Upper lobe of left lung (tissue), 6 donors: ENCODE data around the gene KIAA1755. TPM values are rescaled to one million over a fixed set of nuclear protein-coding genes. Genes with fewer than 3 reads are reported as not detected.
A peak's percentile ranks its signal among the peaks of the same experiment; 100 is the strongest.

Experiments used
- ATAC-seq, 2 donors: fragments of 200-7000 bp; cut with Tn5 transposase; one replicate each; pipeline ENCODE4 v1.9.1; 2022; ENCODE audit warnings: mild to moderate bottlenecking in 2 of 2, moderate library complexity in 2 of 2; ENCODE audit not compliant: low FRiP score in 2 of 2
- DNase-seq, 2 donors: peaks; one replicate each; pipeline ENCODE4 v3.0.0-alpha.2; 2019 to 2020
- H3K27ac ChIP-seq, 4 donors: fragments of 200-600 bp; sonication (generic); one replicate each; pipeline ENCODE4 v1.5.1; 2016 to 2019
- H3K27me3 ChIP-seq, 4 donors: fragments of 200-600 bp; sonication (generic); one replicate each; pipeline ENCODE4 v1.5.1; 2017 to 2019
- H3K36me3 ChIP-seq, 4 donors: fragments of 200-600 bp; sonication (generic); one replicate each; pipeline ENCODE4 v1.5.1; 2016 to 2019
- H3K4me1 ChIP-seq, 4 donors: fragments of 200-600 bp; sonication (generic); one replicate each; pipeline ENCODE4 v1.5.1; 2018 to 2019
- H3K4me3 ChIP-seq, 4 donors: fragments of 200-600 bp; sonication (generic); one replicate each; pipeline ENCODE4 v1.5.1; 2017 to 2019; ENCODE audit warnings: mild to moderate bottlenecking in 2 of 4, moderate library complexity in 1 of 4
- H3K9me3 ChIP-seq, 4 donors: fragments of 200-600 bp; sonication (generic); one replicate each; pipeline ENCODE4 v1.5.1; 2018 to 2019
- EP300 ChIP-seq, 4 donors: sonication (generic); formaldehyde crosslinking; IDR thresholded peaks; one replicate each; pipeline ENCODE4 v1.5.1; 2017; ENCODE audit warnings: antibody characterized with exemption in 4 of 4, control low read depth in 2 of 4
- POLR2A ChIP-seq, 4 donors: fragments of 450-650 bp; IDR thresholded peaks; one replicate each; pipeline ENCODE4 v1.5.1; 2016 to 2017; ENCODE audit warnings: antibody characterized with exemption in 4 of 4, mild to moderate bottlenecking in 2 of 4
- POLR2AphosphoS5 ChIP-seq, 2 donors: sonication (generic); formaldehyde crosslinking; IDR thresholded peaks; one replicate each; pipeline ENCODE4 v1.5.1; 2017; ENCODE audit warnings: antibody characterized with exemption in 2 of 2
- WGBS, 2 donors: methylation state at CpG; one replicate each; pipeline ENCODE4 v1.1.5; 2017 to 2018; 5-methylcytosine and 5-hydroxymethylcytosine counted together
- total RNA-seq, 6 donors: library from RNA; depleted of rRNA in 4 of 6; stranded (reverse); fragments of >200 nt in 4 of 6; gene quantifications; one replicate each; pipeline versions ENCODE4 v1.1.0 to v1.2.1, GENCODE V29; 2016 to 2021
- TF ChIP-seq, protein P1 (sequence below), 6 experiments: fragments of 450-650 bp in 4 of 6; fragments of 200-600 bp in 2 of 6; sonication (generic) in 2 of 6; IDR thresholded peaks; one replicate each; pipeline ENCODE4 v1.5.1; 2016 to 2019; ENCODE audit warnings: antibody characterized with exemption in 6 of 6
- donor health status: DM: no; HTN: no; CAD: no; lungs with moderate emphysema.
- donor health status: DM: no; HTN: yes; CAD: no; lungs with severe emphysema.

The KIAA1755 gene
- total RNA-seq, 6 donors from 2014 or later = 0.15 to 3.1 (median 1.4) TPM

DNA sequence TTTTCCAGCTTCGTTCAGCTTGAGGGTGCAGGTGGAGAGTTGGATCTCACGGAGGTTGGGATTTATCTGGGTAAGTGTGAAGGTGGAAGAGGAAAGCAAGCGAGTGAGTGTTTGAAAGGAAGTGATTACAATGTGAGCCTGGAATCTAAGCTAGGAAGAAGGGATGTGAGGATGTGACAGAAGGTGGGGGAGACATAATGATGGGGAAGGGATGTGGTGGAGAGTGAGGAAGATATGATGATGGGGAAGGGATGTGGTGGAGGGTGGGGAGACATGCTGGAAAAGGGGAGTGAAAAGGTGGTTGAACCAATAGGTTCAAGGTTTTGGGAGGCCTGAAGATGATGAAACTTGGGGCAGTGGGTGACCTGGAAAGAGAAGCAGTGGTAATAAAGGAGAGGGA is 23.2 kb downstream of the KIAA1755 start:
- no peak overlapping the region for H3K27ac ChIP-seq
- H3K4me3 ChIP-seq = no peak overlapping the region
- H3K9me3 ChIP-seq = peaks cover 7 to 16% (median 8%) of the 10 kb centered on the region in 4 donors
- no peak for TF ChIP-seq EP300 (IDR thresholded peaks at IDR 0.05)
- no peak for TF ChIP-seq POLR2AphosphoS5 (IDR thresholded peaks at IDR 0.05)
- no peak for TF ChIP-seq POLR2A (IDR thresholded peaks at IDR 0.05)
- TF ChIP-seq, protein P1, sequence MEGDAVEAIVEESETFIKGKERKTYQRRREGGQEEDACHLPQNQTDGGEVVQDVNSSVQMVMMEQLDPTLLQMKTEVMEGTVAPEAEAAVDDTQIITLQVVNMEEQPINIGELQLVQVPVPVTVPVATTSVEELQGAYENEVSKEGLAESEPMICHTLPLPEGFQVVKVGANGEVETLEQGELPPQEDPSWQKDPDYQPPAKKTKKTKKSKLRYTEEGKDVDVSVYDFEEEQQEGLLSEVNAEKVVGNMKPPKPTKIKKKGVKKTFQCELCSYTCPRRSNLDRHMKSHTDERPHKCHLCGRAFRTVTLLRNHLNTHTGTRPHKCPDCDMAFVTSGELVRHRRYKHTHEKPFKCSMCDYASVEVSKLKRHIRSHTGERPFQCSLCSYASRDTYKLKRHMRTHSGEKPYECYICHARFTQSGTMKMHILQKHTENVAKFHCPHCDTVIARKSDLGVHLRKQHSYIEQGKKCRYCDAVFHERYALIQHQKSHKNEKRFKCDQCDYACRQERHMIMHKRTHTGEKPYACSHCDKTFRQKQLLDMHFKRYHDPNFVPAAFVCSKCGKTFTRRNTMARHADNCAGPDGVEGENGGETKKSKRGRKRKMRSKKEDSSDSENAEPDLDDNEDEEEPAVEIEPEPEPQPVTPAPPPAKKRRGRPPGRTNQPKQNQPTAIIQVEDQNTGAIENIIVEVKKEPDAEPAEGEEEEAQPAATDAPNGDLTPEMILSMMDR (IDR thresholded peaks at IDR 0.05) = no peak
- no peaks in the 10 kb centered on the region for H3K36me3 ChIP-seq
- ATAC-seq = no peak
- H3K27me3 ChIP-seq = no peaks in the 10 kb centered on the region
- 67 to 83% methylated on average over 3 of the region's 3 CpGs for WGBS, 2 donors
- no peak for DNase-seq
- H3K4me1 ChIP-seq = no peaks in the 10 kb centered on the region

DNA sequence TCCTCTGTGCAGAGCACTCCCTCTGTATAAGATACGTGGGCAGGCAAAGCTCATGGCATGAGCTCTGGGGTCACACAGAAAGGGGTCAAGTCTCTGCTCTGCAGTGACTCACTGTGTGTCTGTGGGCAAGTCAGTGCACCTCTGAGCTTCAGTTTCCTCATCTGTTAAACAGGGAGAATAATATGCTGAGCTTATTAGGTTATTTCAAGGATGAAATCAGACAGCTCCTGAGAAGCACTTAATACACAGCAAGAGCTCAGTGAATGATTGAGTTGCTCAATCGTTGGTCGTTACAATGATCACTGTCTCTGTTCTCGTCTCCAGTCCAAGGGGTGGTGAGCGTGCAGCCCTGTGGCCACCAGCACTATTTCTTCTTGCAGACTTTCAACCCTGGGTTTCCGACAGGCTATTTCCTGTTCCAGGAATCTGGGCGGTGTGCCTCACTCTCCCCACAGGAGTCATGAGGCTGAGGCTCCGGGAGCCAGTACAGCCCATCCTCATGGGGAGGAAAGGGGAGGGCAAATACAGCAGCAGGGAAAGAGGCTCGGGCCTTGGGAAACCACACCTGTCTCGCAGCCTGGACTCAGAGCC is 28.9 kb downstream of the KIAA1755 start:
- H3K4me3 ChIP-seq = no peak overlapping the region
- peak in 1 of 2 donors; percentile 70 for ATAC-seq
- TF ChIP-seq POLR2AphosphoS5 (IDR thresholded peaks at IDR 0.05) (no peak), EP300 (IDR thresholded peaks at IDR 0.05) (no peak), POLR2A (IDR thresholded peaks at IDR 0.05) (no peak)
- TF ChIP-seq, protein P1 (IDR thresholded peaks at IDR 0.05) = no peak
- no peaks in the 10 kb centered on the region for H3K9me3 ChIP-seq
- no peaks in the 10 kb centered on the region for H3K36me3 ChIP-seq
- no peak for DNase-seq
- no peaks in the 10 kb centered on the region for H3K4me1 ChIP-seq
- H3K27me3 ChIP-seq = no peaks in the 10 kb centered on the region
- WGBS, 2 donors = 30 to 44% methylated on average over 9 of the region's 10 CpGs
- no peak overlapping the region for H3K27ac ChIP-seq

DNA sequence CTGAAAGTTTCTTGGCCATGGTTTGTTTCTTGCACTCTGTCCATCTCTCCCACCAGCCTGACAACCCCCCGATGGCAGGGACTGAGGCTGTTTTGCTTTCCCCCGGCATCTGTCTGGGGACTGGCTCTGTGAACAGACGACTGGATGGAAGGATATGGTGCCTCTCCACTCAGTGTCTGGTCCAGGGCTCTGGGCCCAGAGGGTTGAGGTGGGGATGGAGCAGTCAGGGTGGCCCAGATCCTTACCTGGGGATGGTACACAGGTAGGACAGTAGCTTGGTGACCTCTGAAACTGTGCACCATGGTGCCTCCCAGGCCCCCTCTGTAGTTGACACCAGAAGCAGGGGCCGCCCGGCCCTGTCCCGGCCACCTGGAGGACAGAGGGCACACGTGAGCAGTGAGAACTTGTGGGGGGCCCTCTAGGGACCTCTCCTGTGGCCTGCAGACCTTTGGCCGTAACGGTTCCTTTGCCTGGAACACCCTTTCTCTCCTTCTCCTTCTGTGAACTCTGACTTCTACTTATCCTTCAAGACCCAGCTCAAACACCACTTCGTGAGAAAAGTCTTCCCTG is 29.5 kb downstream of the KIAA1755 start:
- WGBS, 2 donors = 68 to 72% methylated on average over 7 to 10 of the region's 10 CpGs
- DNase-seq (no peak), ATAC-seq (peak in 1 of 2 donors; percentile 4)
- H3K36me3 ChIP-seq = no peaks in the 10 kb centered on the region
- H3K4me1 ChIP-seq = no peaks in the 10 kb centered on the region
- H3K4me3 ChIP-seq = no peak overlapping the region
- H3K27ac ChIP-seq = no peak overlapping the region
- H3K9me3 ChIP-seq = no peaks in the 10 kb centered on the region
- H3K27me3 ChIP-seq = no peaks in the 10 kb centered on the region
- TF ChIP-seq, protein P1 (IDR thresholded peaks at IDR 0.05) = no peak
- TF ChIP-seq EP300 (IDR thresholded peaks at IDR 0.05) = no peak
- no peak for TF ChIP-seq POLR2AphosphoS5 (IDR thresholded peaks at IDR 0.05)
- no peak for TF ChIP-seq POLR2A (IDR thresholded peaks at IDR 0.05)

DNA sequence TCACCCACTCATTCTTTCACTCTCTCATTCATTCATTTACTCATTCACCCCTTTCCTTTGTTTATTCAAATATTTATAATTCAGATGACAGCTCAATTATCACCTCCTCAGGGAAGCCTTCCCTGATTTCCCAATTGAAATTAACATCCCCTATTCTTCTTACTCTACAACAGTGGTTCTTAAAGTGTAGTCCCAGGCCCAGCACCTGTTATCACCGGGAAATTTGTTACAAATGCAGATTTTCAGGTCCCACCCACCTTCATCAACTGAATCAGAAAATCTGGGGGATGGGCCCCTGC is 30.3 kb downstream of the KIAA1755 start:
- no peak for ATAC-seq
- 85 to 94% methylated on average over 1 of the region's 1 CpG for WGBS, 2 donors

More for the DNA sequence above, 30.3 kb downstream of the KIAA1755 start:
- no peak for TF ChIP-seq POLR2AphosphoS5 (IDR thresholded peaks at IDR 0.05)
- TF ChIP-seq, protein P1 (IDR thresholded peaks at IDR 0.05) = no peak
- TF ChIP-seq POLR2A (IDR thresholded peaks at IDR 0.05) = no peak
- no peak for TF ChIP-seq EP300 (IDR thresholded peaks at IDR 0.05)
- no peaks in the 10 kb centered on the region for H3K9me3 ChIP-seq
- H3K4me3 ChIP-seq = no peak overlapping the region
- no peak overlapping the region for H3K27ac ChIP-seq
- H3K27me3 ChIP-seq = no peaks in the 10 kb centered on the region
- no peaks in the 10 kb centered on the region for H3K4me1 ChIP-seq
- H3K36me3 ChIP-seq = no peaks in the 10 kb centered on the region
- no peak for DNase-seq
